Tibial nerve (tissue), 4 donors: ENCODE measurements around the gene NBEA.

Experiments
- EP300 ChIP-seq, 2 donors: sonication (generic); formaldehyde crosslinking; IDR thresholded peaks; one replicate each; pipeline ENCODE4 v1.6.1; 2017; ENCODE audit warnings: antibody characterized with exemption in 2 of 2, mild to moderate bottlenecking in 1 of 2
- POLR2A ChIP-seq, 2 donors: fragments of 450-650 bp; IDR thresholded peaks; one replicate each; pipeline ENCODE4 v1.6.1; 2017; ENCODE audit warnings: antibody characterized with exemption in 2 of 2, mild to moderate bottlenecking in 2 of 2, moderate library complexity in 2 of 2
- TF ChIP-seq, protein P1 (sequence below), 5 experiments: fragments of 200-600 bp in 3 of 5; fragments of 450-650 bp in 2 of 5; sonication (generic) in 3 of 5; IDR thresholded peaks; one replicate each; pipeline ENCODE4 v1.5.1; 2016 to 2019; ENCODE audit warnings: antibody characterized with exemption in 5 of 5, mild to moderate bottlenecking in 3 of 5, moderate library complexity in 2 of 5

DNA sequence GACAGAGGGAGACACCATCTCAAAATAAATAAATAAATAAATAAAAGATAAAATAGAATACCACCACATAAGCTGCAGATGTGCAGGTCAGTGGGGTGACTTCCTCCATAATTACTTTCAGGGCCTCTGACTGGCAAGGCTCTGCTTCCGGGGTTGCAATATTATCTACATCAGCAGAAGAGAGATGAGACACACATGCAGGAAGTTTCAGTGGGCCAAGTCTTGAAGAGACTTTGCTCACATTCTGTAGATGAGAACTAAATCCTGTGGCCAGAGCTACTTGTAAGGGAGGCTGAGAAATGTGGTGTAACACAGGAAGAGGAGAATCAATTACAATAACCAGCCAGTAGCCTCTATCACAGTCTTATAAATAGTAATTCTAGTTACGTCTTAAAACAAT, 624.3 kb downstream of the NBEA start:
- TF ChIP-seq, protein P1, sequence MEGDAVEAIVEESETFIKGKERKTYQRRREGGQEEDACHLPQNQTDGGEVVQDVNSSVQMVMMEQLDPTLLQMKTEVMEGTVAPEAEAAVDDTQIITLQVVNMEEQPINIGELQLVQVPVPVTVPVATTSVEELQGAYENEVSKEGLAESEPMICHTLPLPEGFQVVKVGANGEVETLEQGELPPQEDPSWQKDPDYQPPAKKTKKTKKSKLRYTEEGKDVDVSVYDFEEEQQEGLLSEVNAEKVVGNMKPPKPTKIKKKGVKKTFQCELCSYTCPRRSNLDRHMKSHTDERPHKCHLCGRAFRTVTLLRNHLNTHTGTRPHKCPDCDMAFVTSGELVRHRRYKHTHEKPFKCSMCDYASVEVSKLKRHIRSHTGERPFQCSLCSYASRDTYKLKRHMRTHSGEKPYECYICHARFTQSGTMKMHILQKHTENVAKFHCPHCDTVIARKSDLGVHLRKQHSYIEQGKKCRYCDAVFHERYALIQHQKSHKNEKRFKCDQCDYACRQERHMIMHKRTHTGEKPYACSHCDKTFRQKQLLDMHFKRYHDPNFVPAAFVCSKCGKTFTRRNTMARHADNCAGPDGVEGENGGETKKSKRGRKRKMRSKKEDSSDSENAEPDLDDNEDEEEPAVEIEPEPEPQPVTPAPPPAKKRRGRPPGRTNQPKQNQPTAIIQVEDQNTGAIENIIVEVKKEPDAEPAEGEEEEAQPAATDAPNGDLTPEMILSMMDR (IDR thresholded peaks at IDR 0.05) = no peak
- TF ChIP-seq POLR2A (IDR thresholded peaks at IDR 0.05) (no peak), EP300 (IDR thresholded peaks at IDR 0.05) (no peak)
